HG02970 (cell line): ENCODE data around the gene KCNQ1.

Source experiments
- ATAC-seq: cut with Tn5 transposase; IDR thresholded peaks from one replicate; pipeline ENCODE4 v1.9.1; 2021; ENCODE audit warnings: mild to moderate bottlenecking, moderate library complexity, moderate number of reproducible peaks; ENCODE audit not compliant: unreplicated experiment, low FRiP score

KCNQ1 gene

GRCh38 chr11:2701898-2702434 lies 257.2 kb downstream of the KCNQ1 start:
- ATAC-seq = no peak

- ATAC-seq = no peak
Measured at GRCh38 chr11:2702771-2703362, 258.1 kb downstream of the KCNQ1 start.

GRCh38 chr11:2703363-2704141 lies 258.7 kb downstream of the KCNQ1 start:
- no peak for ATAC-seq

- ATAC-seq = no peak
Measured at GRCh38 chr11:2704356-2704755, 259.5 kb downstream of the KCNQ1 start.

GRCh38 chr11:2704896-2705606 lies 260.2 kb downstream of the KCNQ1 start:
- no peak for ATAC-seq

GRCh38 chr11:2706321-2706720 lies 261.5 kb downstream of the KCNQ1 start:
- no peak for ATAC-seq

- no peak for ATAC-seq
Measured at GRCh38 chr11:2707736-2708135, 262.9 kb downstream of the KCNQ1 start.

GRCh38 chr11:2708151-2708581 lies 263.4 kb downstream of the KCNQ1 start:
- no peak for ATAC-seq

GRCh38 chr11:2708757-2709281 lies 264.0 kb downstream of the KCNQ1 start:
- no peak for ATAC-seq

GRCh38 chr11:2709429-2709828 lies 264.6 kb downstream of the KCNQ1 start:
- no peak for ATAC-seq

GRCh38 chr11:2711161-2711560 lies 266.4 kb downstream of the KCNQ1 start:
- ATAC-seq = no peak

- no peak for ATAC-seq
Measured at GRCh38 chr11:2713094-2713493, 268.3 kb downstream of the KCNQ1 start.

GRCh38 chr11:2713661-2714462 lies 269.1 kb downstream of the KCNQ1 start:
- no peak for ATAC-seq

GRCh38 chr11:2714463-2714800 lies 269.6 kb downstream of the KCNQ1 start:
- ATAC-seq = no peak

- no peak for ATAC-seq
Measured at GRCh38 chr11:2714871-2715270, 270.1 kb downstream of the KCNQ1 start.

- ATAC-seq = no peak
Measured at GRCh38 chr11:2715716-2716350, 271.0 kb downstream of the KCNQ1 start.

GRCh38 chr11:2716376-2717095 lies 271.7 kb downstream of the KCNQ1 start:
- no peak for ATAC-seq

- ATAC-seq = no peak
Measured at GRCh38 chr11:2717561-2718325, 272.9 kb downstream of the KCNQ1 start.
